H9 (cell line): ENCODE results near the gene DYRK1B. TPM values are rescaled to one million over a fixed set of nuclear protein-coding genes. Genes with fewer than 3 reads are reported as not detected.

Source experiments
- DNase-seq: peaks from one replicate; pipeline ENCODE4 v3.0.0-alpha.2; 2017
- H2AFZ ChIP-seq: one replicate; pipeline ENCODE4 v1.6.1; 2013; ENCODE audit warnings: mild to moderate bottlenecking, low read length, control low read depth, moderate library complexity
- H2AK5ac ChIP-seq: 2 replicates; pipeline ENCODE4 v1.6.1; 2013; ENCODE audit warnings: low read length, control low read depth, mixed read lengths; ENCODE audit not compliant: insufficient read length
- H2BK120ac ChIP-seq: one replicate; pipeline ENCODE4 v1.6.1; 2013; ENCODE audit warnings: low read depth, mild to moderate bottlenecking, low read length, control low read depth, inconsistent platforms; ENCODE audit not compliant: poor library complexity, severe bottlenecking
- H2BK12ac ChIP-seq: 2 replicates; pipeline ENCODE4 v1.6.1; 2013; ENCODE audit warnings: low read length, control low read depth, mixed read lengths, low read depth; ENCODE audit not compliant: insufficient read length
- H2BK15ac ChIP-seq: 2 replicates; pipeline ENCODE4 v1.6.1; 2013; ENCODE audit warnings: low read depth, low read length, control low read depth
- H2BK20ac ChIP-seq: one replicate; pipeline ENCODE4 v1.6.1; 2013; ENCODE audit warnings: low read depth, mild to moderate bottlenecking, low read length, control low read depth, inconsistent platforms; ENCODE audit not compliant: poor library complexity, severe bottlenecking
- H2BK5ac ChIP-seq: 2 replicates; pipeline ENCODE4 v1.6.1; 2013; ENCODE audit warnings: low read length, control low read depth, mixed read lengths; ENCODE audit not compliant: insufficient read length
- H3K14ac ChIP-seq: 2 replicates; pipeline ENCODE4 v1.6.1; 2013; ENCODE audit warnings: low read length, control low read depth; ENCODE audit not compliant: insufficient read depth
- H3K18ac ChIP-seq: 2 replicates; pipeline ENCODE4 v1.6.1; 2013; ENCODE audit warnings: low read depth, mild to moderate bottlenecking, mixed read lengths, low read length, control low read depth; ENCODE audit not compliant: insufficient read length
- H3K23ac ChIP-seq: 2 replicates; pipeline ENCODE4 v1.6.1; 2013; ENCODE audit warnings: low read length, control low read depth, mixed read lengths, low read depth; ENCODE audit not compliant: insufficient read length
- H3K23me2 ChIP-seq: 2 replicates; pipeline ENCODE4 v1.6.1; 2013; ENCODE audit warnings: low read depth, mild to moderate bottlenecking, mixed read lengths, low read length, control low read depth; ENCODE audit not compliant: insufficient read length, poor library complexity, severe bottlenecking
- H3K27ac ChIP-seq: 2 replicates; pipeline ENCODE4 v1.5.1; 2013; ENCODE audit warnings: low read length, control low read depth, mixed read lengths, low read depth; ENCODE audit not compliant: insufficient read length
- H3K27me3 ChIP-seq: 2 replicates; pipeline ENCODE4 v1.6.1; 2013; ENCODE audit warnings: low read length, control low read depth, inconsistent platforms; ENCODE audit not compliant: insufficient read depth
- H3K4ac ChIP-seq: 2 replicates; pipeline ENCODE4 v1.6.1; 2013; ENCODE audit warnings: low read depth, mild to moderate bottlenecking, control low read depth, inconsistent platforms, low read length, moderate library complexity
- H3K4me1 ChIP-seq: 2 replicates; pipeline ENCODE4 v1.6.1; 2013; ENCODE audit warnings: low read length, control low read depth, inconsistent platforms; ENCODE audit not compliant: insufficient read depth
- H3K4me2 ChIP-seq: 2 replicates; pipeline ENCODE4 v1.6.1; 2013; ENCODE audit warnings: low read length, control low read depth, mixed read lengths; ENCODE audit not compliant: insufficient read length, insufficient read depth
- H3K56ac ChIP-seq: 2 replicates; pipeline ENCODE4 v1.6.1; 2013; ENCODE audit warnings: low read depth, mild to moderate bottlenecking, mixed read lengths, low read length, control low read depth; ENCODE audit not compliant: insufficient read length
- H3K79me1 ChIP-seq: 2 replicates; pipeline ENCODE4 v1.6.1; 2013; ENCODE audit warnings: low read depth, mild to moderate bottlenecking, moderate library complexity, low read length, control low read depth, inconsistent platforms; ENCODE audit not compliant: insufficient read depth, poor library complexity, severe bottlenecking
- H3K79me2 ChIP-seq: 2 replicates; pipeline ENCODE4 v1.6.1; 2013; ENCODE audit warnings: low read length, control low read depth, inconsistent platforms; ENCODE audit not compliant: insufficient read depth
- H3K9ac ChIP-seq: 2 replicates; pipeline ENCODE4 v1.6.1; 2013; ENCODE audit warnings: low read length, control low read depth, mixed read lengths; ENCODE audit not compliant: insufficient read length; ENCODE audit errors: extremely low read depth
- H3K9me3 ChIP-seq: one replicate; pipeline ENCODE4 v1.6.1; 2013; ENCODE audit warnings: low read depth, low read length, inconsistent platforms; ENCODE audit not compliant: control insufficient read depth
- H3T11ph ChIP-seq: one replicate; pipeline ENCODE4 v1.6.1; 2013; ENCODE audit warnings: mild to moderate bottlenecking, low read length, control low read depth, inconsistent platforms
- H4K20me1 ChIP-seq: one replicate; pipeline ENCODE4 v1.6.1; 2013; ENCODE audit not compliant: control insufficient read depth, insufficient read length, insufficient read depth
- H4K5ac ChIP-seq: 2 replicates; pipeline ENCODE4 v1.6.1; 2013; ENCODE audit warnings: low read depth, mild to moderate bottlenecking, mixed read lengths, low read length, control low read depth; ENCODE audit not compliant: insufficient read length
- H4K8ac ChIP-seq: replicated peaks from 2 replicates; pipeline ENCODE4 v1.6.1; 2013; ENCODE audit warnings: low read length, control low read depth, mixed read lengths, low read depth; ENCODE audit not compliant: insufficient read length
- H4K91ac ChIP-seq: 2 replicates; pipeline ENCODE4 v1.6.1; 2013; ENCODE audit warnings: low read depth, mild to moderate bottlenecking, moderate library complexity, mixed read lengths, low read length, control low read depth; ENCODE audit not compliant: insufficient read length
- H3K27ac Mint-ChIP-seq, 3 experiments: 2 replicates in 2 of 3; 3 replicates in 1 of 3; pipeline ENCODE4 v1.8.0; 2020 to 2021; ENCODE audit warnings: mixed read lengths in 3 of 3, mild to moderate bottlenecking in 1 of 3, moderate library complexity in 1 of 3
- H3K27me3 Mint-ChIP-seq: 2 replicates; pipeline ENCODE4 v1.8.0; 2021; ENCODE audit warnings: low read depth, mild to moderate bottlenecking, moderate library complexity, mixed read lengths
- H3K36me3 Mint-ChIP-seq, 3 experiments: 2 replicates in 2 of 3; 3 replicates in 1 of 3; pipeline ENCODE4 v1.8.0; 2020 to 2021; ENCODE audit warnings: low read depth in 3 of 3, mixed read lengths in 3 of 3; ENCODE audit not compliant: insufficient read depth in 1 of 3
- H3K4me1 Mint-ChIP-seq, 2 experiments: 2 replicates each; pipeline ENCODE4 v1.8.0; 2020; ENCODE audit warnings: mixed read lengths in 2 of 2
- H3K4me3 Mint-ChIP-seq, 2 experiments: 2 replicates in 1 of 2; 3 replicates in 1 of 2; pipeline ENCODE4 v1.8.0; 2020 to 2021; ENCODE audit warnings: mild to moderate bottlenecking in 2 of 2, mixed read lengths in 2 of 2, moderate library complexity in 1 of 2
- H3K9me3 Mint-ChIP-seq, 2 experiments: 2 replicates in 1 of 2; 3 replicates in 1 of 2; pipeline ENCODE4 v1.8.0; 2020; ENCODE audit warnings: mild to moderate bottlenecking in 2 of 2, mixed read lengths in 2 of 2, moderate library complexity in 1 of 2
- WGBS: extraction: QIAGEN DNeasy Blood & Tissue Kit; methylation state at CpG from one replicate; pipeline ENCODE4 v1.1.7; 2013; ENCODE audit warnings: missing lambda C conversion rate, low lambda C conversion rate, mixed read lengths; ENCODE audit not compliant: insufficient read length; ENCODE audit errors: extremely low coverage; 5-methylcytosine and 5-hydroxymethylcytosine counted together
- total RNA-seq: library from RNA; stranded (reverse); gene quantifications from 2 replicates; pipeline ENCODE4 v1.2.1, GENCODE V29; 2021
- TF ChIP-seq, protein P1 (sequence below): fragments of 200-600 bp; sonication (generic); conservative IDR thresholded peaks from 3 replicates; pipeline ENCODE4 v1.8.0; 2021; ENCODE audit warnings: antibody characterized with exemption, mild to moderate bottlenecking

The DYRK1B gene
- total RNA-seq, 1 experiment from 2014 or later: 14.3 TPM

GRCh38 chr19:39845172-39845571, 11.2 kb upstream of the DYRK1B start:
- no peak overlapping the region for H3K14ac ChIP-seq
- H3T11ph ChIP-seq: no peak overlapping the region
- H3K27me3 Mint-ChIP-seq: peaks cover 5% of the 10 kb centered on the region; the same call in 1 of the 2 replicates
- H3K79me2 ChIP-seq: peaks cover 48% of the 10 kb centered on the region
- TF ChIP-seq, protein P1, sequence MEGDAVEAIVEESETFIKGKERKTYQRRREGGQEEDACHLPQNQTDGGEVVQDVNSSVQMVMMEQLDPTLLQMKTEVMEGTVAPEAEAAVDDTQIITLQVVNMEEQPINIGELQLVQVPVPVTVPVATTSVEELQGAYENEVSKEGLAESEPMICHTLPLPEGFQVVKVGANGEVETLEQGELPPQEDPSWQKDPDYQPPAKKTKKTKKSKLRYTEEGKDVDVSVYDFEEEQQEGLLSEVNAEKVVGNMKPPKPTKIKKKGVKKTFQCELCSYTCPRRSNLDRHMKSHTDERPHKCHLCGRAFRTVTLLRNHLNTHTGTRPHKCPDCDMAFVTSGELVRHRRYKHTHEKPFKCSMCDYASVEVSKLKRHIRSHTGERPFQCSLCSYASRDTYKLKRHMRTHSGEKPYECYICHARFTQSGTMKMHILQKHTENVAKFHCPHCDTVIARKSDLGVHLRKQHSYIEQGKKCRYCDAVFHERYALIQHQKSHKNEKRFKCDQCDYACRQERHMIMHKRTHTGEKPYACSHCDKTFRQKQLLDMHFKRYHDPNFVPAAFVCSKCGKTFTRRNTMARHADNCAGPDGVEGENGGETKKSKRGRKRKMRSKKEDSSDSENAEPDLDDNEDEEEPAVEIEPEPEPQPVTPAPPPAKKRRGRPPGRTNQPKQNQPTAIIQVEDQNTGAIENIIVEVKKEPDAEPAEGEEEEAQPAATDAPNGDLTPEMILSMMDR: no peak
- no peak overlapping the region for H3K27ac ChIP-seq
- H4K20me1 ChIP-seq: no peaks in the 10 kb centered on the region
- no peak overlapping the region for H2BK120ac ChIP-seq
- no peaks in the 10 kb centered on the region for H3K9me3 ChIP-seq
- no peak overlapping the region for H2BK12ac ChIP-seq
- no peak overlapping the region for H2BK15ac ChIP-seq
- H3K18ac ChIP-seq: no peak overlapping the region
- H2BK20ac ChIP-seq: no peak overlapping the region
- H3K4me1 Mint-ChIP-seq: peaks cover 47 to 49% of the 10 kb centered on the region in 2 experiments
- H3K4me3 Mint-ChIP-seq: peak overlapping the region; percentile 98 to 99
- H2AK5ac ChIP-seq: no peak overlapping the region
- no peaks in the 10 kb centered on the region for H3K27me3 ChIP-seq
- no peak overlapping the region for H3K4ac ChIP-seq
- no peak overlapping the region for H2AFZ ChIP-seq
- no CpG with 5 or more reads among the region's 5 CpGs for WGBS
- peak overlapping the region; percentile 82 for H3K4me2 ChIP-seq
- peaks cover 4 to 15% (median 13%) of the 10 kb centered on the region in 3 experiments; a peak in 6 of 7 replicates for H3K36me3 Mint-ChIP-seq
- no peak overlapping the region for H4K8ac ChIP-seq
- no peak for DNase-seq
- H4K91ac ChIP-seq: no peak overlapping the region
- H3K9ac ChIP-seq: peak overlapping the region; percentile 81
- peak overlapping the region; percentile 12 to 37 (median 29); a peak in 4 of 7 replicates for H3K27ac Mint-ChIP-seq
- peaks cover 6% of the 10 kb centered on the region for H3K79me1 ChIP-seq
- H3K23me2 ChIP-seq: peaks cover 14% of the 10 kb centered on the region
- no peak overlapping the region for H3K23ac ChIP-seq
- no peak overlapping the region for H4K5ac ChIP-seq
- no peaks in the 10 kb centered on the region for H3K9me3 Mint-ChIP-seq
- H3K4me1 ChIP-seq: peaks cover 7% of the 10 kb centered on the region
- no peak overlapping the region for H3K56ac ChIP-seq
- H2BK5ac ChIP-seq: no peak overlapping the region
